GM19351 (cell line): ENCODE data around the gene FOXO3B.
"Not testable (repeated sequence)": the region's sequence is repeated elsewhere in the genome, so short reads cannot be mapped to it uniquely, and the experiment has no call there.

Experiments
- ATAC-seq: cut with Tn5 transposase; IDR thresholded peaks from one replicate; pipeline ENCODE4 v1.9.1; 2021; ENCODE audit warnings: mild to moderate bottlenecking, moderate library complexity; ENCODE audit not compliant: unreplicated experiment

Gene FOXO3B

DNA sequence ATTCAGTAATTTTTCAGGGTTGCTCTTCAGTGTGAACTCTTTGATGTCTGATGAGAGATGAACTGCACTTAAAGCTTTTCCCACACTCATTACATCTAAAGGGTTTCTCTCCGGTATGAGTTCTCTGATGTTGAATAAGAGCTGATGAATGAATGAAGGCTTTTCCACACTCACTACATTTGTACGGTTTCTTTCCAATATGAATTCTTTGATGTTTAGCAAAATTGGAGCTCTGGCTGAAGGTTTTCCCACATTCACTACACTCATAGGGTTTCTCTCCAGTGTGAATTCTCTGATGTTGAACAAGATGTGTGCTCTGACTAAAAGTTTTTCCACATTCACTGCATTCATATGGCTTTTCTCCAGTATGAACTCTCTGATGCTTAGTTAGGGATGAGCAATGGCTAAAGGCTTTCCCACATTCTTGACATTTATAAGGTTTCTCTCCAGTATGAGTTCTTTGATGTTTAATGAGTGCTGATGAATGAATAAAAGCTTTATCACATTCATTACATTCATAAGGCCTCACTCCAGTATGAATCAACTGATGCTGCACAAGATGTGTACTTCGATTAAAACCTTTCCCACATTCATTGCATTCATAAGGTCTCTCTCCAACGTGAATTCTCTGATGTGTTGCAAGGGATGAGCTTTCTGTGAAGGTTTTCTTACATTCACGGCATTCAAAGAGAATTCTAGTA, 20.0 kb downstream of the FOXO3B start:
- ATAC-seq, result not testable (repeated sequence)

- not testable (repeated sequence) for ATAC-seq
Observed at GRCh38 chr17:18650094-18650493, 32.0 kb downstream of the FOXO3B start.

DNA sequence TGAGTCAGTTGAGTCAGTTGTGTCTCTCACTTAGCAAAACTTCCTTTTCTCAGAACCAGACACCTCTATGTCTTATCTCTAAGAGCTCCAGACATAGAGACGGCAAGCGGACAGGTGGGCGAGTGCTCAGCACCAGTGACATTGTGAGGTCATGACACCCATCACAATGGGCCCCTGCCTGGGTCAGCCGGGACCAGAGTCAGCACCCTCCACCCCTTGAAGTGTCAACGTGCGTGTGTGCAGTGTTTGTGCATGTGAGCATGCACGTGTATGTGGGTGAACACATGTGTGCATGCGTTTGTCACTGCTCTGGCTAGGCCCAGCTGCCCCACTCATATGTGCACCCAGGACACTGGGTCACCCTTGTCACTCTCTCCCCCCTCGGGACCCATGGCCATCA, 37.8 kb downstream of the FOXO3B start, which contains the start of gene TBC1D28:
Gene TBC1D28 (minus strand): TSS at position 101 of the 400 bp plus-strand sequence. CDS start 3,039 bp downstream, outside the sequence.
- ATAC-seq, result not testable (repeated sequence)

DNA sequence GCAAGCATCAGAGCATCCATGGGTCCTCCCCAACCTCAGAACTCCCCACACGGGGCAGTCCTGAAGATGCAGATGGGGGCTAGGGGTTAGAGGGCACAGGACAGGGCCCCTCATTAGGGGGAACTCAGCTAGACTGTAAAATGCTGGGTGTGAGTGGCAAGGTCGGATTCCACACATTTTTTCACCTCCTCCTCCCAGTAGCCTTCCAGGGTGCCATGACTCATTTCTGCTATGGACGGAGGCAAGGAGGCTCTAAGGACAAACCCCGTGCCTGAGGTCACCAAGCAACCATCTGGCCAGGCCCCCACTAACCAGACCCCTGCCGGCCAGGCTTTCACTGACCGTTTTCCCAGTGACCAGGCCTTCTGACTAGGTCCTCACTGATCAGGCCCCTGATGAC, 39.0 kb downstream of the FOXO3B start:
- ATAC-seq, result not testable (repeated sequence)

GRCh38 chr17:18638357-18638756, 43.8 kb downstream of the FOXO3B start:
- not testable (repeated sequence) for ATAC-seq

DNA sequence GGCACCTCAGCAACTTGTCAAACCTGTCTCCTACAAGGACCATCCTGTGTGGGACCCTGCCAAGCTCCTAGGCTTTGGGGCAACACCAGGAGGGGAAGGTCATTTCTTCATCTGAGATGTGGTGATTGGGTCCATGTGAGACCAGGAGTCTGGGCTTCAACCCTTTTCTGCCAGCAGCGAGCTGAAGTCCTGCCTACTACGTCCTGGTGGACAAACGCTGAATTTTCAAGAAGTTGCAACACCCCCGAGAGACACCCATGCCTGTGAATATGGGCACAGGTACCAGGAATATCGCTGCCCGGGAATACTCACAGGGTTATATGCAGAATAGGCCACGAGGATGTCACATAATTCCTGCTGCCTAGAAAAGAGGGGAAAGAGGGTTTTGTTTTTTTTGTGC, 45.9 kb downstream of the FOXO3B start:
- not testable (repeated sequence) for ATAC-seq

- ATAC-seq, result not testable (repeated sequence)
Observed at GRCh38 chr17:18635773-18636172, 46.3 kb downstream of the FOXO3B start.

- not testable (repeated sequence) for ATAC-seq
Observed at GRCh38 chr17:18634550-18635263, 47.4 kb downstream of the FOXO3B start.
